Activated T-cell treated with anti-CD3 and anti-CD28 coated beads, Interleukin-2, amount 50 U/mL, for 72 hours (primary cell): ENCODE results near the gene RGS6. TPM values are rescaled to one million over a fixed set of nuclear protein-coding genes. Genes with fewer than 3 reads are reported as not detected.
A peak's percentile ranks its signal among the peaks of the same experiment; 100 is the strongest.

Experiments used
- ATAC-seq, 2 donors: fragments of 150-1000 bp; cut with Tn5 transposase; replicated peaks in 1 of 2; 2 replicates each; pipeline ENCODE4 v1.10.0; 2021; ENCODE audit warnings: moderate library complexity in 2 of 2, mild to moderate bottlenecking in 1 of 2
- DNase-seq, 2 donors: peaks; one replicate each; pipeline ENCODE4 v3.0.0; 2021 to 2022; ENCODE audit warnings: mixed read lengths in 1 of 2
- H3K27ac Mint-ChIP-seq: one replicate; pipeline ENCODE4 v1.8.0; 2022; ENCODE audit warnings: mild to moderate bottlenecking, moderate library complexity, mixed read lengths
- H3K27me3 Mint-ChIP-seq: one replicate; pipeline ENCODE4 v1.8.0; 2022; ENCODE audit warnings: low read depth, mixed read lengths
- H3K36me3 Mint-ChIP-seq, 2 donors: one replicate each; pipeline ENCODE4 v1.8.0; 2022; ENCODE audit warnings: mixed read lengths in 2 of 2, mild to moderate bottlenecking in 1 of 2; ENCODE audit not compliant: insufficient read depth in 2 of 2
- H3K4me1 Mint-ChIP-seq: one replicate; pipeline ENCODE4 v1.8.0; 2022; ENCODE audit warnings: low read depth, mixed read lengths
- H3K4me3 Mint-ChIP-seq, 2 donors: one replicate each; pipeline ENCODE4 v1.8.0; 2022; ENCODE audit warnings: mild to moderate bottlenecking in 2 of 2, mixed read lengths in 2 of 2, moderate library complexity in 2 of 2
- H3K9me3 Mint-ChIP-seq, 2 donors: one replicate each; pipeline ENCODE4 v1.8.0; 2022; ENCODE audit warnings: mixed read lengths in 2 of 2
- total RNA-seq, 2 donors: library from RNA; stranded (reverse); gene quantifications; one replicate each; pipeline ENCODE4 v1.2.3, GENCODE V29; 2022

Gene RGS6
- total RNA-seq, 2 donors from 2014 or later: 2.2 to 2.5 TPM

DNA sequence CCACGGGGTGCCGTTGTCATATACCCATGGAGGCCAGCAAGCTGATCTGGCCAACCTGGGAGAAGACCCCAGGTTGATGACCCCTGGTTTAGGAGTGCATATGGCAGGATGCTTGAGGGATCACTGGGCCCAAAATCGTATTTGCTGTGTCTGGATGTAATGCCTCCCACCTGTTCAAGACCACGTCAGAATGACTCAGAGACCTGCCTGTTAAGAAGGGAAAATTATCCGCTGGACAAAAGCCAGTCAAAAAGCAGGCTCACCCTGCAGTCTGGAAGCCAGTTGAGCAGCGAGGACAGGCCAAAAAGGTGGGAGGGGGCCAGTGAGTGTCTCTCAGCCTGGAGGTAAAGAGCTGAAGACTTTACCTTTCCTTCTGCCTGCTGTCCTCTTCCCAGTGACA, 512.5 kb downstream of the RGS6 start:
- H3K36me3 Mint-ChIP-seq: no peaks in the 10 kb centered on the region
- ATAC-seq (no peak), DNase-seq (no peak)
- peak overlapping the region in 1 of 2 donors; percentile 8 for H3K4me3 Mint-ChIP-seq
- H3K9me3 Mint-ChIP-seq: no peaks in the 10 kb centered on the region
- peaks cover 20% of the 10 kb centered on the region for H3K27me3 Mint-ChIP-seq
- no peak overlapping the region for H3K27ac Mint-ChIP-seq
- peaks cover 46% of the 10 kb centered on the region for H3K4me1 Mint-ChIP-seq

DNA sequence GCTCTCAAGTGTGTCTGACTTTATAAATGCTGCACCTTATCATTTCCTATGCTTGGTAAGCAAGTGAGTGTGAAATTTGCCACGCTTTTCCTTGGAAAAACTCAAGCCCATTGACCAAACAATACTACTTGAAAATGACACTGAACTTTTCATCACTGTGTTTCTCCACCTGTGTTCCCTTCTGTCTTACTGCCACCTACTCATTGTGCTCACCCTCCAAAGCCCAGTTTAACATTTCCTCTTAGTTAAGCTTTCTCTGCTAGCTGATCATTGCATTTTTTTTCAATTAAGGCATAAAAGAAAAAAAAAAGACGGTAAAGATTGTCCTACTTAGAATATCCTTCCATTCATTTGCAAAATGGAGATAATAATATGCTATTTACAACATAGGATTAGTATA, 516.0 kb downstream of the RGS6 start:
- H3K27me3 Mint-ChIP-seq: peaks cover 23% of the 10 kb centered on the region
- peaks cover 60% of the 10 kb centered on the region for H3K4me1 Mint-ChIP-seq
- no peaks in the 10 kb centered on the region for H3K9me3 Mint-ChIP-seq

DNA sequence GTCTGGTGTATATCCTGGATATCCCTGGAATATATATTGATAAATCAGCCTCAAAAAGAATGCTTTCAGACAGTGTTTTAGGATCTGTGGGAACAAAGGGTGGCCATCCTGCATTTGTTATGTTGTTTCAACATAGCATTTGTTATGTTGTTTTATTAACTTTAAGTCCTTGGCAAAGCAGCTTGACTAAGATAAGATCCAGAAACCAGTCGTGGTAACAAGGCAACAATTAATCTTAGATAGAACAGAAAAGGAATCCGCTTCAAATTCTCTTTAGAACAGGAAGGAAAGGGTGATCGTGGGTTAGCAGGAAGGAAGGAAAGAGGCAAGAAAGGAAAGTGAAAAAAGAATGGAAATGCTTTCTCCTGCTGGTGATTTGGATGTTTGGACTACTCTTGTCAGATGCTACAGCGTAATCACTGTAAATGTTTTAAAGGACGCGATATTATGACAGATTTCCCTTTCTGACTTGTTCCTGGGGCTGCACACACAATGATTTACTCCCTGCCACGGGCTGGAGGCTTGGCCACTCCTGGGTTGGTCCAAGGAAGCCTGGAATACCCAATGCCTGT, 518.3 kb downstream of the RGS6 start:
- H3K27ac Mint-ChIP-seq: peak overlapping the region; percentile 88

More for the DNA sequence above, 516.0 kb downstream of the RGS6 start:
- no peak for ATAC-seq
- no peak for DNase-seq
- no peak overlapping the region for H3K4me3 Mint-ChIP-seq
- H3K36me3 Mint-ChIP-seq: no peaks in the 10 kb centered on the region
- H3K27ac Mint-ChIP-seq: no peak overlapping the region

DNA sequence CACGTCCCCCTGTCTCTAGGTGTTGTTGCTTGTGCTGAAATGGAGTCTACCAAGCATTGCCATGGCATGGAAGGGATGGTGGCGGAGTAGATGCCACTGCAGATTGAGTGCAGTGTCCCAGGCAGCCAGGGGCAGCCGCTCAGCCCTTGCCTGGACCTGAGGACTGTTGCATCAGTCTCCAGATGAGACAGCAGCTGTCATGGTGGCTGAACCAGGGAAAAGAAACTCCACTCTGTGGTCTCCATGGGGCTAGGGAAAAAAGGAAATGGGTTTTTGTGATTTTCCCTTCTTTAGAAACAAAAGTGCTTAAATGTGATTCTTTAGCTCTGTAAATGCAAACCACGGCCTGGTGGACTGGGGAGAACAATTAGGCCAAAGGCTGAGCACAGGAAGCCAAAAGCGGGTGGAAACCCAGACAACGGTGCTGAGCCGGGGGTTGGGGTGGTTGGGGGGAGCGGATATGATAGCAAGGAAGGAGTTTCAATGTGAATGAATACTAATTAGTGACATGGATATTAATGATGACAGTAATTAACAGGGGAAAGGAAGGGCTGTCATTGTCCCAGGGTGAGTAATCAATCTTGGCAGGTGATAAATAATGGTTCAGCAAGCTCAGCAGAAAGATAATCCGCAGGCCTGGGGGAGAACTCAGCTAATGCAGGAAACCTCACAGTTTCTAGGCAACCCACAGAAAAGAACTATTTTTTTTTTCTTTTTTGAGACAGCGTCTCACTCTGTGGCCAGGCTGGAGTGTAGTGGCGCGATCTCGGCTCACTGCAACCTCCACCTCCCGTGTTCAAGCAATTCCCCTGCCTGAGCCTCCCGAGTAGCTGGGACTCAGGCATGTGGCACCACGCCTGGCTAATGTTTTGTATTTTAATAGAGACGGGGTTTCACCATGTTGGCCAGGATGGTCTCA, 519.1 kb downstream of the RGS6 start:
- H3K4me3 Mint-ChIP-seq: peak overlapping the region; percentile 48 to 71
- DNase-seq (peak; percentile 46 to 51), ATAC-seq (peak; percentile 81 to 89)
- H3K4me1 Mint-ChIP-seq: peaks cover 33% of the 10 kb centered on the region
- H3K36me3 Mint-ChIP-seq: no peaks in the 10 kb centered on the region
- peaks cover 27% of the 10 kb centered on the region for H3K27me3 Mint-ChIP-seq
- H3K9me3 Mint-ChIP-seq: no peaks in the 10 kb centered on the region
- H3K27ac Mint-ChIP-seq: peak overlapping the region; percentile 88

More for the DNA sequence above, 518.3 kb downstream of the RGS6 start:
- ATAC-seq (no peak), DNase-seq (no peak)
- H3K4me3 Mint-ChIP-seq: peak overlapping the region; percentile 3 to 48
- no peaks in the 10 kb centered on the region for H3K9me3 Mint-ChIP-seq
- no peaks in the 10 kb centered on the region for H3K36me3 Mint-ChIP-seq
- H3K27me3 Mint-ChIP-seq: peaks cover 24% of the 10 kb centered on the region
- peaks cover 39% of the 10 kb centered on the region for H3K4me1 Mint-ChIP-seq

DNA sequence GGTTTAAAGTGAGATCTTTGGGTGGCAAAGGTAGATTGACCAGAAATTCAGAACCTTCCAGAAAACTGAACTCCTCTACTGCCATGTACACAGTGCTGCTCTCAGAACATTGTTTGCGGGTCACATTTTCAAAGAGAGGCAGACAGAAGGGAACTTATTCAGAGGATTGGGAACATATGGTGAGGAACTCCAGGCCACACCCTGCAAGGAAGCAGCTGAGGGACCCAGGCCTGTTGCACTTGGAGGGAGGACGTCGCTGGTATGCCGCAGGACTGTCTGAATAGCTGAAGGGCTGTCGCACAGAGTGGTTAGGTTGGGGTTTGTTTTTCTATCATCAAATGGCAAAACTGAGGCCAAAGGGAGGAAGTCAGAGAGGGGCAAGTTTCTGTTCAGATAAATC, 520.5 kb downstream of the RGS6 start:
- Mint-ChIP-seq H3K9me3 (no peaks in the 10 kb centered on the region), H3K27me3 (peaks cover 27% of the 10 kb centered on the region), H3K4me3 (peak overlapping the region in 1 of 2 donors; percentile 48), H3K27ac (no peak overlapping the region), H3K36me3 (no peaks in the 10 kb centered on the region), H3K4me1 (peaks cover 29% of the 10 kb centered on the region)
- no peak for DNase-seq
- no peak for ATAC-seq

DNA sequence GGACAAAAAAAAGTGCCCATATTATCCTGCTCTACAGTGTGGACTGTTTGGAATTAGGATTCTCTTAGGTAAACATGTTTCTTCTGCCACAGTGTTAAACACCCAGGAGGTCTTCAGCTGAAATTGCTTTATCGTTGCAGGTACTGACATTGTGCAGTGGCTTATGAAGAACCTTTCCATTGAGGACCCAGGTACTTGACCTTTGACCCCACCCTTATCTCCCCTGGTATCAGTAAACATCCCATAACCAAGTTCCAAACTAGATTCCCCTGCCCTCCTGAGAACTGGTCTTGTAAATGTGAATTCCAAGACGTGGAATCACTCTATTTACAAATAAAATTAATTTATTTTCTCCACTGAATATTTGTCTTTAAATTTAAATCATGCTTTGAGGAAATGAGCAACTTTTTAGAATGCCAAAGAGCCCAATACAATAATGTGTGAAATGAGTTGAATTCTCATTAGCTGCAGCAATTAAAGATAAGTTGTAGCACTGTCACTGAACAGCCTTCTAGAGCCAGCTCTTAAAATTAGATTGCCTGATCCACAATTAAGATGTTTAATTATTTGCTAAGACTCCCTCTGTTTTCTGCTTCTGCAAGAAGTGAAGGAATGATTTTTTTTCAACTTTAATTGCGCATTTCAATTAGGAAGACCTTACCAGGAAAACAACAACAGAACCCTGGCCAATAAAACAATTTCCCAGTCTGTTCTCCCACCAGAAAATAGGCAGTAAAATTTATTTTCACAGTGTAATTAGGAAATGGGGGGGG, 522.3 kb downstream of the RGS6 start:
- DNase-seq (no peak), ATAC-seq (no peak)
- Mint-ChIP-seq H3K27ac (no peak overlapping the region), H3K9me3 (no peaks in the 10 kb centered on the region), H3K4me1 (peaks cover 29% of the 10 kb centered on the region), H3K27me3 (peaks cover 30% of the 10 kb centered on the region), H3K36me3 (no peaks in the 10 kb centered on the region), H3K4me3 (no peak overlapping the region)

DNA sequence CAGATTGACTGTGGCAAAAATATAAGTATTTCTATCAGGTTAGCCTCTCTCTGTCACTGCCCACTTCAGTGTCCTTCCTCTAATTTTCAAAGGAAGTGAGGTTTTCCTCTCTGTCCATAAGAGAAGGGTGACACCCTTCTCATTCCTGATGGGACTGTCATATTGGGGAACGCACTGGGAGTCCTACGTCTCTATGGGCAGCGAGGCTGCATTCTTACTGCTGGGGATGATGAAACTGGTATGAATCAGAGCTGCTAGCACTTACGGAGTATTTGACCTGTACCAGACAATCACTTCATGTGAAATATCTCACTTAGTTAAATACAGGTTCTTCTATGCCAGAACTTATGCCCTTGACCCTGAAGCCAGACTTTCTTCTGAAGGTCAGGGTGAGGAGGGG, 525.4 kb downstream of the RGS6 start:
- Mint-ChIP-seq H3K4me1 (peaks cover 5% of the 10 kb centered on the region), H3K36me3 (no peaks in the 10 kb centered on the region), H3K9me3 (no peaks in the 10 kb centered on the region), H3K27ac (no peak overlapping the region), H3K4me3 (no peak overlapping the region), H3K27me3 (peaks cover 23% of the 10 kb centered on the region)
- DNase-seq (no peak), ATAC-seq (no peak)

DNA sequence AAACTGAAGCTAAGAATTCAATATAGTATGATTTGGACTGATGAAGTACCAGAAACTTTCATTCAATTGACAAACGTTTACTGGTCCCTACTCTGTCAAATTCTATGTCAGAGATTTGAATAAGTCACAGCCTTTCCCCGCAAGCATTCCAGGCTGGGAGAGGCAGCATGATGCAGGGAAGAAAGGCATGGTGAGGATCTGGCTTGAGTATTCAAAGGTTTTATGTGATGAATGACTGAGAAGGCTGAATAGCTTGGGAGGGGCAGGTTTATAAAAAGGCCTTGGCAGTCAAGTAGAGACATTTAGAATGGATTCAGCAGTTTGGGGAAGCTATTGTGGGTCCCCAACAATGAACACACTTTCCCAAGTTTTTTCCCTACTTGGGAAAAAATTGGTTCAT, 529.8 kb downstream of the RGS6 start:
- Mint-ChIP-seq H3K27ac (no peak overlapping the region), H3K36me3 (peaks cover 6 to 7% of the 10 kb centered on the region in 2 donors), H3K9me3 (peaks cover 4 to 8% of the 10 kb centered on the region in 2 donors), H3K4me3 (no peak overlapping the region), H3K4me1 (no peaks in the 10 kb centered on the region), H3K27me3 (peaks cover 6% of the 10 kb centered on the region)
- no peak for ATAC-seq
- DNase-seq: no peak

DNA sequence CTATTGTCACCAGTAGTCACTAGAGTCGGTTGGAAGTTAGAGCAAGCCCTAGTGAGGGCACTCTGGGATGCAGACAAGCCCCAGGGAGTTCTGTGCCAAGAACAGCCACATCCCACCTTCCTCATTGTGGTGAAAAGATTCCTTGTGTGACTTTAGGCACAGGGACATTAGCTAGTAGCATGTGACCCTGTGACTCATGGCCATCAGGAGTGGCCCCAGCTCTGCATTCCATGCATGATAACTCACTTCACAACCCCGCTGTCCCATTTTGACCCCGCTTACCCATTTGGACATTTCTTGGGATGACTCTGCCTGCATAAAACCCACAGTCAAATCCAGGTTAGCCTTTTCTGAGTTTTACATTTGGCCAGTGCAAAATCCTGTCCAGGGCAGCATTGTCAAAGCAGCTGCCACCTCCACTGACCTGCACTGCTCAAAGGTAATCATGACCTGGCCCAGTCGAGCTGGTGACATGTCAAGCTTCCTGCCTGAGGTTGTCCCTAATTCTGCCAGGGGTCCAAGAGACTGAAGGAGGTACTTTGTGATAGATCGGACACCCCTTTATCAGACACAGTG, 531.1 kb downstream of the RGS6 start:
- DNase-seq: no peak
- Mint-ChIP-seq H3K9me3 (peaks cover 4 to 8% of the 10 kb centered on the region in 2 donors), H3K4me3 (no peak overlapping the region), H3K27me3 (peaks cover 6% of the 10 kb centered on the region), H3K27ac (no peak overlapping the region), H3K36me3 (peaks cover 6 to 7% of the 10 kb centered on the region in 2 donors), H3K4me1 (no peaks in the 10 kb centered on the region)
- ATAC-seq: no peak

DNA sequence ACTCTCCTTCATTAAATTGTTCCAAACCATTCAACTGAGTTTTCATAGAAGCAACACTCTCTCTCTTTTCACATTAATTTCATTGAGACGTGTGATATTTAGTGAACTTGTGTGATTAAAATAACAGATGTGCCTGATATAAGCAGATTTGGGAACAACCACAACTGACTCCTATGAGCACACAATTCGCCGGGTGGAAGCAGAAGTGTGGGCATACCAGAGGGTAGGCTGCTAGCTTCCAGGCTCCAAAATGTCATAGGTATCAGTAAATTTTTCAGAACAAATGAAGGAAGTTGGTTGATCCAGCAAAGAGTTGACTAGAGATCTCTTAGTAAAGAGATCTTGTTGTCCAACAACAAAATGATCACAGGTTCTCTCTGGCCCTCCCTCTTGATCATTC, 532.0 kb downstream of the RGS6 start:
- Mint-ChIP-seq H3K27me3 (peaks cover 6% of the 10 kb centered on the region), H3K4me3 (no peak overlapping the region), H3K9me3 (peaks cover 4 to 8% of the 10 kb centered on the region in 2 donors), H3K36me3 (peaks cover 6 to 7% of the 10 kb centered on the region in 2 donors), H3K4me1 (no peaks in the 10 kb centered on the region), H3K27ac (no peak overlapping the region)
- ATAC-seq: no peak
- DNase-seq: no peak

DNA sequence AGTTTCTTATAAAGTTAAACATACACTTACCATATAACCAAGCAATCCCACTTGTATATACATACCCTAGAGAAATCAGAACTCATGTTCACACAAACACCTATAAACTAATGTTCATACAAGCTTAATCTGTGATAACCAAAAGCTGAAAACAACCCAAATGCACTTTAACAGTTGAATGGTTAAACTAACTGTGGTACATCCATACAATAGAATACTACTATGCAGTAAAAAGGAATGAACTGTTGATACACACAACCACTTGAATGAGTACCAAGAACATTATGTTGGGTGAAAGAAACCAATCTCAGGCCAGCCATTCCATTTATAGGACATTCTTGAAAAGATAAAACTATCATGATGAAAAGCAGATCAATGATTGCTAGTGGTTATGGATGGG, 534.1 kb downstream of the RGS6 start:
- Mint-ChIP-seq H3K36me3 (peaks cover 6 to 7% of the 10 kb centered on the region in 2 donors), H3K4me1 (no peaks in the 10 kb centered on the region), H3K27ac (no peak overlapping the region), H3K9me3 (peaks cover 4 to 8% of the 10 kb centered on the region in 2 donors), H3K4me3 (no peak overlapping the region), H3K27me3 (no peaks in the 10 kb centered on the region)
- ATAC-seq (no peak), DNase-seq (no peak)

DNA sequence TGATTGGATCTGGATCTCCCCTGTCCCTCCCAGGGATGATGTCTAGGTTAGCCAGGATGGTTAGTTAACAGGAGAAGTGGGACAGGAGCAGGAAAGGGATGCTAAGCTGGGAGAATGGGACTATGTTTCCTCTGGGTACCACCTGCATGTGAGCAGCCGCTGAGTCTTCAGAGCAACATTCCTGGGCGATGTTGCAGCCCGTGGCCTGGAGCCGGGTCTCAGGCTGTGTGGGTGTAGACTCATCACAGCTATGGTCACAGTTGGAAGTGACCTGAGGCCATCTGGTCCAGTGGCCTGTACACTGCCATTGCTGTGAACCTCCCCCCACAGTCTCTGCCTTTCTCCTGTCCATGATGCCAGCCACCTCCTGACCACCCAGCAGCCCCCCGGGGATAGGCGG, 539.1 kb downstream of the RGS6 start:
- no peak overlapping the region for H3K4me3 Mint-ChIP-seq
- no peak for ATAC-seq
- peaks cover 0 to 1% of the 10 kb centered on the region in 2 donors for H3K36me3 Mint-ChIP-seq
- H3K27me3 Mint-ChIP-seq: no peaks in the 10 kb centered on the region
- peaks cover 8% of the 10 kb centered on the region for H3K4me1 Mint-ChIP-seq
- H3K9me3 Mint-ChIP-seq: peaks cover 0 to 2% of the 10 kb centered on the region in 2 donors
- H3K27ac Mint-ChIP-seq: no peak overlapping the region
- no peak for DNase-seq

DNA sequence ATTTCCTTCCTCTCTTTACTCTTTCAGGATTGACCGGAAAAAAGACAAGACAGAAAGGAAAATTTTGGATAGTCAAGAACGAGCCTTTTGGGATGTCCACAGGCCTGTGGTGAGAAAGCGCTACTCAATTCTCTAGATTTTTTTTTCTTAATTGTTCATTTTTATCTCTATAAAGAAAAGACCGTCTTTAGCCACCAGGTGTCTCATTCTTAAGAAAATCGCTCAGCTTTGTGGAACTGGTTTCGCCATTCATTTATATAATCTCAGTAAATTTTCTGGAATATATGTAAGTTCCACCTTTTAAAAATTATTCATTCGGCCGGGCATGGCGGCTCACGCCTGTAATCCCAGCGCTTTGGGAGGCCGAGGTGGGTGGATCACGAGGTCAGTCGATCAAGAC, 540.6 kb downstream of the RGS6 start:
- ATAC-seq (no peak), DNase-seq (no peak)
- Mint-ChIP-seq H3K27ac (no peak overlapping the region), H3K4me3 (no peak overlapping the region), H3K4me1 (peaks cover 23% of the 10 kb centered on the region), H3K27me3 (peaks cover 6% of the 10 kb centered on the region), H3K36me3 (no peaks in the 10 kb centered on the region), H3K9me3 (no peaks in the 10 kb centered on the region)
